ENCODE measurements around the gene KIAA0040.

GRCh38 chr1:175220853-175221556 is 28.4 kb upstream of the KIAA0040 start:
- TF ChIP-seq YY1 (IDR thresholded peaks at IDR 0.05; ENCODE audit: insufficient read depth, insufficient read length) (no peak), SUZ12 (IDR thresholded peaks at IDR 0.05; ENCODE audit: extremely low read depth, insufficient read depth, insufficient read length) (no peak)
